ENCODE data around the gene GTF2IRD2. TPM values are rescaled to one million over a fixed set of nuclear protein-coding genes. Genes with fewer than 3 reads are reported as not detected.
"Not testable (repeated sequence)": the region's sequence is repeated elsewhere in the genome, so short reads cannot be mapped to it uniquely, and the experiment has no call there.

Gene GTF2IRD2
- polyA plus RNA-seq, 2 donors = 7.8 to 14.4 TPM

- 0% methylated on average over 11 to 41 of the region's 82 CpGs for WGBS, 2 donors
- H3K27ac ChIP-seq (ENCODE audit: low read depth in 2 of 2, low read length in 1 of 2); H3K27me3 ChIP-seq (ENCODE audit: control insufficient read depth in 1 of 2, insufficient read depth in 2 of 2, low read length in 2 of 2); H3K9me3 ChIP-seq (ENCODE audit: control insufficient read depth in 2 of 2, insufficient read depth in 1 of 2, low read depth in 1 of 2, low read length in 1 of 2); H3K36me3 ChIP-seq (ENCODE audit: control insufficient read depth in 2 of 2, insufficient read depth in 2 of 2, low read length in 1 of 2); H3K4me1 ChIP-seq (ENCODE audit: control insufficient read depth in 2 of 2, insufficient read depth in 2 of 2, low read length in 1 of 2): not testable (repeated sequence)
- peak overlapping the region in 1 of 2 donors; percentile 15 for H3K4me3 ChIP-seq (ENCODE audit: low read depth in 1 of 2, low read length in 2 of 2)
These were observed 62.8 kb downstream of the GTF2IRD2 start for GRCh38 chr7:74788369-74789150.

GRCh38 chr7:74783595-74783994 lies 67.8 kb downstream of the GTF2IRD2 start:
- H3K27me3 ChIP-seq (ENCODE audit: control insufficient read depth in 1 of 2, insufficient read depth in 2 of 2, low read length in 2 of 2); H3K27ac ChIP-seq (ENCODE audit: low read depth in 2 of 2, low read length in 1 of 2); H3K4me3 ChIP-seq (ENCODE audit: low read depth in 1 of 2, low read length in 2 of 2); H3K36me3 ChIP-seq (ENCODE audit: control insufficient read depth in 2 of 2, insufficient read depth in 2 of 2, low read length in 1 of 2); H3K9me3 ChIP-seq (ENCODE audit: control insufficient read depth in 2 of 2, insufficient read depth in 1 of 2, low read depth in 1 of 2, low read length in 1 of 2); H3K4me1 ChIP-seq (ENCODE audit: control insufficient read depth in 2 of 2, insufficient read depth in 2 of 2, low read length in 1 of 2): not testable (repeated sequence)
- 69 to 76% methylated on average over 2 to 5 of the region's 5 CpGs for WGBS, 2 donors

- H3K4me3 ChIP-seq (ENCODE audit: low read depth in 1 of 2, low read length in 2 of 2); H3K4me1 ChIP-seq (ENCODE audit: control insufficient read depth in 2 of 2, insufficient read depth in 2 of 2, low read length in 1 of 2); H3K9me3 ChIP-seq (ENCODE audit: control insufficient read depth in 2 of 2, insufficient read depth in 1 of 2, low read depth in 1 of 2, low read length in 1 of 2); H3K27ac ChIP-seq (ENCODE audit: low read depth in 2 of 2, low read length in 1 of 2); H3K27me3 ChIP-seq (ENCODE audit: control insufficient read depth in 1 of 2, insufficient read depth in 2 of 2, low read length in 2 of 2); H3K36me3 ChIP-seq (ENCODE audit: control insufficient read depth in 2 of 2, insufficient read depth in 2 of 2, low read length in 1 of 2): not testable (repeated sequence)
- 70 to 82% methylated on average over 3 of the region's 6 CpGs for WGBS, 2 donors
These were observed 69.7 kb downstream of the GTF2IRD2 start for GRCh38 chr7:74781746-74782145.

- not testable (repeated sequence) for H3K27ac ChIP-seq (ENCODE audit: low read depth in 2 of 2, low read length in 1 of 2); H3K4me3 ChIP-seq (ENCODE audit: low read depth in 1 of 2, low read length in 2 of 2); H3K9me3 ChIP-seq (ENCODE audit: control insufficient read depth in 2 of 2, insufficient read depth in 1 of 2, low read depth in 1 of 2, low read length in 1 of 2); H3K27me3 ChIP-seq (ENCODE audit: control insufficient read depth in 1 of 2, insufficient read depth in 2 of 2, low read length in 2 of 2); H3K4me1 ChIP-seq (ENCODE audit: control insufficient read depth in 2 of 2, insufficient read depth in 2 of 2, low read length in 1 of 2); H3K36me3 ChIP-seq (ENCODE audit: control insufficient read depth in 2 of 2, insufficient read depth in 2 of 2, low read length in 1 of 2)
- 82 to 85% methylated on average over 7 to 14 of the region's 17 CpGs for WGBS, 2 donors
These were observed 72.4 kb downstream of the GTF2IRD2 start for GRCh38 chr7:74779053-74779452.

- WGBS, 2 donors = no CpG with 5 or more reads among the region's 6 CpGs
- not testable (repeated sequence) for H3K4me1 ChIP-seq (ENCODE audit: control insufficient read depth in 2 of 2, insufficient read depth in 2 of 2, low read length in 1 of 2); H3K4me3 ChIP-seq (ENCODE audit: low read depth in 1 of 2, low read length in 2 of 2); H3K27me3 ChIP-seq (ENCODE audit: control insufficient read depth in 1 of 2, insufficient read depth in 2 of 2, low read length in 2 of 2); H3K27ac ChIP-seq (ENCODE audit: low read depth in 2 of 2, low read length in 1 of 2); H3K9me3 ChIP-seq (ENCODE audit: control insufficient read depth in 2 of 2, insufficient read depth in 1 of 2, low read depth in 1 of 2, low read length in 1 of 2); H3K36me3 ChIP-seq (ENCODE audit: control insufficient read depth in 2 of 2, insufficient read depth in 2 of 2, low read length in 1 of 2)
These were observed 76.3 kb downstream of the GTF2IRD2 start for GRCh38 chr7:74775111-74775510.

- no CpG with 5 or more reads among the region's 21 CpGs for WGBS, 2 donors
- not testable (repeated sequence) for H3K4me3 ChIP-seq (ENCODE audit: low read depth in 1 of 2, low read length in 2 of 2); H3K27ac ChIP-seq (ENCODE audit: low read depth in 2 of 2, low read length in 1 of 2); H3K9me3 ChIP-seq (ENCODE audit: control insufficient read depth in 2 of 2, insufficient read depth in 1 of 2, low read depth in 1 of 2, low read length in 1 of 2); H3K4me1 ChIP-seq (ENCODE audit: control insufficient read depth in 2 of 2, insufficient read depth in 2 of 2, low read length in 1 of 2); H3K36me3 ChIP-seq (ENCODE audit: control insufficient read depth in 2 of 2, insufficient read depth in 2 of 2, low read length in 1 of 2); H3K27me3 ChIP-seq (ENCODE audit: control insufficient read depth in 1 of 2, insufficient read depth in 2 of 2, low read length in 2 of 2)
These were observed 77.3 kb downstream of the GTF2IRD2 start, which contains the start of gene NCF1 for GRCh38 chr7:74773760-74774750. Gene NCF1, plus strand, starts transcription at chr7:74774011. Its CDS starts 21 bp downstream, at chr7:74774032.

- 90 to 97% methylated on average over 6 of the region's 6 CpGs for WGBS, 2 donors
- H3K4me1 ChIP-seq (ENCODE audit: control insufficient read depth in 2 of 2, insufficient read depth in 2 of 2, low read length in 1 of 2); H3K4me3 ChIP-seq (ENCODE audit: low read depth in 1 of 2, low read length in 2 of 2); H3K27me3 ChIP-seq (ENCODE audit: control insufficient read depth in 1 of 2, insufficient read depth in 2 of 2, low read length in 2 of 2); H3K9me3 ChIP-seq (ENCODE audit: control insufficient read depth in 2 of 2, insufficient read depth in 1 of 2, low read depth in 1 of 2, low read length in 1 of 2); H3K27ac ChIP-seq (ENCODE audit: low read depth in 2 of 2, low read length in 1 of 2); H3K36me3 ChIP-seq (ENCODE audit: control insufficient read depth in 2 of 2, insufficient read depth in 2 of 2, low read length in 1 of 2): not testable (repeated sequence)
These were observed 79.3 kb downstream of the GTF2IRD2 start for GRCh38 chr7:74772093-74772492.

GRCh38 chr7:74770062-74770461 lies 81.3 kb downstream of the GTF2IRD2 start:
- H3K27me3 ChIP-seq (ENCODE audit: control insufficient read depth in 1 of 2, insufficient read depth in 2 of 2, low read length in 2 of 2); H3K27ac ChIP-seq (ENCODE audit: low read depth in 2 of 2, low read length in 1 of 2); H3K4me3 ChIP-seq (ENCODE audit: low read depth in 1 of 2, low read length in 2 of 2); H3K36me3 ChIP-seq (ENCODE audit: control insufficient read depth in 2 of 2, insufficient read depth in 2 of 2, low read length in 1 of 2); H3K9me3 ChIP-seq (ENCODE audit: control insufficient read depth in 2 of 2, insufficient read depth in 1 of 2, low read depth in 1 of 2, low read length in 1 of 2); H3K4me1 ChIP-seq (ENCODE audit: control insufficient read depth in 2 of 2, insufficient read depth in 2 of 2, low read length in 1 of 2): not testable (repeated sequence)
- WGBS, 2 donors = 64 to 88% methylated on average over 4 of the region's 7 CpGs

- not testable (repeated sequence) for H3K9me3 ChIP-seq (ENCODE audit: control insufficient read depth in 2 of 2, insufficient read depth in 1 of 2, low read depth in 1 of 2, low read length in 1 of 2); H3K36me3 ChIP-seq (ENCODE audit: control insufficient read depth in 2 of 2, insufficient read depth in 2 of 2, low read length in 1 of 2); H3K27me3 ChIP-seq (ENCODE audit: control insufficient read depth in 1 of 2, insufficient read depth in 2 of 2, low read length in 2 of 2); H3K27ac ChIP-seq (ENCODE audit: low read depth in 2 of 2, low read length in 1 of 2); H3K4me1 ChIP-seq (ENCODE audit: control insufficient read depth in 2 of 2, insufficient read depth in 2 of 2, low read length in 1 of 2); H3K4me3 ChIP-seq (ENCODE audit: low read depth in 1 of 2, low read length in 2 of 2)
- WGBS, 2 donors = 51 to 62% methylated on average over 7 to 8 of the region's 10 CpGs
These were observed 84.4 kb downstream of the GTF2IRD2 start for GRCh38 chr7:74766991-74767390.
